Activated CD4-positive, alpha-beta T cell treated with anti-CD3 and anti-CD28 coated beads, Interleukin-2, amount 10 ng/mL, durations not matched to agents 7 days and 5 days (primary cell): ENCODE data around the gene CASP12. TPM values are rescaled to one million over a fixed set of nuclear protein-coding genes. Genes with fewer than 3 reads are reported as not detected.

Experiments
- CTCF ChIA-PET: fragments of 350-600 bp; sonication (Branson Sonifier 250); formaldehyde crosslinking; loops from one replicate; lab custom pipeline; 2021; ENCODE audit warnings: antibody characterized with exemption; lab: Charles Lee
- POLR2A ChIA-PET: fragments of 350-600 bp; sonication (Branson Sonifier 250); formaldehyde crosslinking; loops from one replicate; lab custom pipeline; 2021; ENCODE audit warnings: antibody characterized with exemption; lab: Charles Lee
- DNase-seq: peaks from one replicate; pipeline ENCODE4 v3.0.0-alpha.2; 2020
- H3K27ac Mint-ChIP-seq: one replicate; pipeline ENCODE4 v1.8.0; 2021; ENCODE audit warnings: mild to moderate bottlenecking, moderate library complexity, mixed read lengths
- H3K27me3 Mint-ChIP-seq: one replicate; pipeline ENCODE4 v1.8.0; 2021; ENCODE audit warnings: mixed read lengths
- H3K36me3 Mint-ChIP-seq: one replicate; pipeline ENCODE4 v1.8.0; 2021; ENCODE audit warnings: low read depth, mixed read lengths
- H3K4me1 Mint-ChIP-seq: one replicate; pipeline ENCODE4 v1.8.0; 2021; ENCODE audit warnings: mixed read lengths
- H3K4me3 Mint-ChIP-seq: one replicate; pipeline ENCODE4 v1.8.0; 2021; ENCODE audit warnings: mild to moderate bottlenecking, moderate library complexity, mixed read lengths
- H3K9me3 Mint-ChIP-seq: one replicate; pipeline ENCODE4 v1.8.0; 2021; ENCODE audit warnings: mixed read lengths
- total RNA-seq, 2 experiments: library from RNA; stranded (reverse); gene quantifications; one replicate each; pipeline ENCODE4 v1.2.3, GENCODE V29; 2021

CASP12 gene
- total RNA-seq, 2 experiments from 2014 or later = not detected

GRCh38 chr11:104852811-104853210 is 45.4 kb downstream of the CASP12 start:
- ChIA-PET CTCF (interaction anchor here (1.3 kb wide), 1 partner anchor 10 kb away, joined by 3 read pairs; no protein-coding TSS in a partner anchor), POLR2A (no interaction called here)
- Mint-ChIP-seq H3K27ac (no peak overlapping the region), H3K9me3 (peaks cover 3% of the 10 kb centered on the region), H3K4me1 (no peaks in the 10 kb centered on the region), H3K27me3 (no peaks in the 10 kb centered on the region), H3K4me3 (no peak overlapping the region), H3K36me3 (no peaks in the 10 kb centered on the region)
- DNase-seq = no peak

DNA sequence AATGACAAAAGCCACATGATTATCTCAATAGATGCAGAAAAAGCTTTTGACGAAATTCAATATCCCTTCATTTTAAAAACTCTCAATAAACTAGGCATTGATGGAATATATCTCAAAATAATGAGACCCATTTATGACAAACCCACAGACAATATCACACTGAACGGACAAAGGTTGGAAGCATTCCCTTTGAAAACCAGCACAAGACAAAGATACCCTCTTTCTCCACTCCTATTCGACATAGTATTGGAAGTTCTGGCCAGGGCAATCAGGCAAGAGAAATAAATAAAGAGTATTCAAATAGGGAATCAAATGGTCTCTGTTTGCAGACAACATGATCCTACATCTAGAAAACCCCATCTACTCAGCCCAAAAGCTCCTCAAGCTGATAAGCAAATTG is 52.0 kb downstream of the CASP12 start:
- DNase-seq = no peak
- Mint-ChIP-seq H3K36me3 (no peaks in the 10 kb centered on the region), H3K27me3 (no peaks in the 10 kb centered on the region), H3K4me3 (no peak overlapping the region), H3K27ac (no peak overlapping the region), H3K4me1 (no peaks in the 10 kb centered on the region), H3K9me3 (peaks cover 3% of the 10 kb centered on the region)
- ChIA-PET CTCF (interaction anchor here (0.7 kb wide), 1 partner anchor 113 kb away, joined by 3 read pairs; no protein-coding TSS in a partner anchor), POLR2A (no interaction called here)

- H3K4me3 Mint-ChIP-seq = no peak overlapping the region
- no peaks in the 10 kb centered on the region for H3K27me3 Mint-ChIP-seq
- DNase-seq = no peak
- peaks cover 3% of the 10 kb centered on the region for H3K9me3 Mint-ChIP-seq
- peaks cover 2% of the 10 kb centered on the region for H3K36me3 Mint-ChIP-seq
- ChIA-PET CTCF (no interaction called here), POLR2A (no interaction called here)
- H3K4me1 Mint-ChIP-seq = no peaks in the 10 kb centered on the region
- H3K27ac Mint-ChIP-seq = no peak overlapping the region
Observed at GRCh38 chr11:104844451-104844850, 53.8 kb downstream of the CASP12 start.

DNA sequence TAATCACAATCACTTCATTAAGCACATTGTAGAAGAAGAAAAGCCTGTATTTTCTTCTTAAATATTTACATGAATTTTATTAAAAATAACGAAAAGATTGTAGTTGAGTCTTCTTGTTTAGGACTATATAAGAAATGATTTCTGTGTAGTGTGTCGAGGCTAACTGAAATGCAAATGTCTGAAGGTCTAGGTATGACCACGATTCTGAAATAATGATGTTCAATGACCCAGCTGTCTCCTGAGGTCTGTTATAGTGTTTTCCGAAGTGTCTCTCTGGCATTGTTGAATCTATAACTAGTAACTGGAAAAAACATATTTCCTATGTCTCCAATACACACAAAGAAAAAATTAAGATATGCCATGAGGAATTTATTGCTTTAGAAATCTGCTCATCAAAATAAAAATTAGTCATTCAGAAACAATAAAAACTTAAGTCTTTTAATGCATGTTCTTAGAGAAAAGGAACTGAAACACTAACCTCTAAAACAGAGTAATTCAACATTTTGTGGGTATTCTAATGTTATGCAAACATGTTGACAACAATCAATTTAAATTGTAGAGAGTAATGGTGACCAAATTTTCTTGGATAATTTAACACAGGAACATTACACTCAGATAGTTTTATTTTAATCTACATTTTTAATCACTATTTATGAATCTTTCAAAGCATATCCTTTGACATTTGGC is 55.0 kb downstream of the CASP12 start:
- Mint-ChIP-seq H3K27ac (no peak overlapping the region), H3K27me3 (no peaks in the 10 kb centered on the region), H3K4me1 (no peaks in the 10 kb centered on the region), H3K36me3 (peaks cover 2% of the 10 kb centered on the region), H3K9me3 (peaks cover 5% of the 10 kb centered on the region), H3K4me3 (no peak overlapping the region)
- DNase-seq = no peak
- ChIA-PET POLR2A (no interaction called here), CTCF (no interaction called here)

- POLR2A ChIA-PET = no interaction called here
- Mint-ChIP-seq H3K36me3 (peaks cover 2% of the 10 kb centered on the region), H3K27ac (no peak overlapping the region), H3K9me3 (peaks cover 5% of the 10 kb centered on the region), H3K4me1 (no peaks in the 10 kb centered on the region), H3K27me3 (no peaks in the 10 kb centered on the region), H3K4me3 (no peak overlapping the region)
- CTCF ChIA-PET = no interaction called here
- DNase-seq = no peak
Observed at GRCh38 chr11:104841973-104842525, 56.2 kb downstream of the CASP12 start.

DNA sequence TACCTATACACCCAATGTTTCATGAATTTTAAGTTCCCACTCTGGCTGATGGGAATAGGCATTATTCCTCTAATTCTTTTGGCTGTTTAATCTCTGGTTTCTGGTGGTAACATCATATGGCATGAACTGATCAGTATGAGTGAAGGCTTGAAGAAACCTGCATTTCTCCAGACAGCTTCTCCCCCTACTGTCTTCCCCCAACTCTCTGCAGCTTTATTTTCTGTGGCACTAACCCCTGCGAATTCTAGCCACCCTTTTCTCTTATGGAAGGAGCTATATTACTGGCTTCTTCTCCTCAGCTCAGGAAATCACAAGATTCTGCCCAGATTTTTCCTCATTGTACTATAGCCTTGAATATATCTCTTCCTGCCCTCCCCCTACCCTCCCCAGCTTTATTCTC is 57.1 kb downstream of the CASP12 start:
- DNase-seq = no peak
- Mint-ChIP-seq H3K9me3 (peaks cover 5% of the 10 kb centered on the region), H3K27me3 (no peaks in the 10 kb centered on the region), H3K27ac (no peak overlapping the region), H3K36me3 (peaks cover 2% of the 10 kb centered on the region), H3K4me3 (no peak overlapping the region), H3K4me1 (no peaks in the 10 kb centered on the region)
- ChIA-PET CTCF (no interaction called here), POLR2A (no interaction called here)

DNA sequence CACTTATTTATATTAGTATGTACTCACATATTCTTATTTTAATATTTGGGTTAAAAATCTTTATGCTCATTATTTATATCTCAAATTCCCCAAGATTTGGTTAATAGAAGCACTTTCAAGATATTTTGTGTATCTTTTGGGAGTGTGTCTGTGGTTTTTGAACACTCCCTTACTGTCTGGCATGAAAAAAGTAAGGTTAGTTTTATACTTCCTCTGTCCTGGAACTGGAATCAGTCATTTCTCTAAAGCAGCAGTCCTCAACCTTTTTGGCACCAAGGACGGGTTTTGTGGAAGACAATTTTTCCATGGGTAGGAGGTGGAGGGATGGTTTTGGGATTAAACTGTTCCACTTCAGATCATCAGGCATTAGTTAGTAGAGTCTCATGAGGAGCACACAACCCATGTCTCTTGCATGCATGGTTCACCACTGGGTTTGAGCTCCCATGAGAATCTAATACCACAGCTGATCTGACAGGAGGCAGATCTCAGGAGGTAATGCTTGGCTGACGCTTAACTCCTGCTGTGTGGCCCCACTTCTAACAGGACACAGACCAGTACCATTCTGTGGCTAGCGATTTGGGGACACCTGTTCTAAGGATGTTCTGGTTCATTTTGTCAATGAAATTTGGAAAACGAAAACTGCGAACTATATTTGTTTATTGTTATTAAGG is 60.2 kb downstream of the CASP12 start:
- POLR2A ChIA-PET = no interaction called here
- no peaks in the 10 kb centered on the region for H3K4me1 Mint-ChIP-seq
- no peaks in the 10 kb centered on the region for H3K27me3 Mint-ChIP-seq
- no peak overlapping the region for H3K4me3 Mint-ChIP-seq
- no peak for DNase-seq
- peaks cover 2% of the 10 kb centered on the region for H3K36me3 Mint-ChIP-seq
- CTCF ChIA-PET = no interaction called here
- H3K9me3 Mint-ChIP-seq = peaks cover 5% of the 10 kb centered on the region
- H3K27ac Mint-ChIP-seq = no peak overlapping the region

DNA sequence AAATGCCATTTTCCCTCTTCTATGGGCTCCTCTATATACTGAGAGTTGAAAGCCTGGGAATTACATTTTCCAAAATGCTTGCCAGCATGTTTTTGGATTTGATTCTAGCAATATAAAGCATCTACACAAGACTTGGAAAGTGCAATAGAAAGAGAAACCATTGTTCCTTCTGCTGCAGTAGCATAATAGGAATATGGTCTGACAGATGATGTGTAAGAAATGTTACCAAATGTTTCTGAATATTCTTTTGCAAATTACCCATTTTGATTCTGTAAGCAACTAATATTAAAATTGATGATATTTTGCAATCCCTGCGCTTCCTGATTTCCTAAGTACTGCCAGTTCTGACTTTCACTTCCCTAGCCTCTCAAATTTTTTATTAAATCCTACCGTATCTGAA is 61.6 kb downstream of the CASP12 start:
- no peak overlapping the region for H3K4me3 Mint-ChIP-seq
- no peak for DNase-seq
- no peaks in the 10 kb centered on the region for H3K4me1 Mint-ChIP-seq
- POLR2A ChIA-PET = no interaction called here
- peaks cover 2% of the 10 kb centered on the region for H3K36me3 Mint-ChIP-seq
- peaks cover 5% of the 10 kb centered on the region for H3K9me3 Mint-ChIP-seq
- no peak overlapping the region for H3K27ac Mint-ChIP-seq
- CTCF ChIA-PET = no interaction called here
- no peaks in the 10 kb centered on the region for H3K27me3 Mint-ChIP-seq

Other genes with a start within 250 kb of the CASP12 start
- 100 to 1,000 TPM; 114 to 135 TPM for gene CASP4, start 70.1 kb upstream of the CASP12 start, total RNA-seq
- gene CASP5, start 124.7 kb upstream of the CASP12 start, total RNA-seq = not detected
- gene CASP1, start 136.7 kb upstream of the CASP12 start, total RNA-seq = 100 to 1,000 TPM; 101 to 106 TPM
- gene CARD16, start 146.9 kb upstream of the CASP12 start, total RNA-seq = 10 to 100 TPM; 92.5 to 98.8 TPM
- gene CARD18, start 241.3 kb upstream of the CASP12 start, total RNA-seq = not detected